Parathyroid adenoma (tissue), 2 donors: ENCODE measurements around the gene KCTD17.

Experiments used
- H2AFZ ChIP-seq: fragments of 300-600 bp; sonication (generic); one replicate; pipeline ENCODE4 v1.7.0; 2017; ENCODE audit warnings: antibody characterized with exemption, mild to moderate bottlenecking
- H3K27ac ChIP-seq: fragments of 300-600 bp; sonication (generic); one replicate; pipeline ENCODE4 v1.7.0; 2017
- H3K27me3 ChIP-seq: fragments of 300-600 bp; sonication (generic); one replicate; pipeline ENCODE4 v1.7.0; 2017; ENCODE audit warnings: low read length; ENCODE audit not compliant: control insufficient read depth, insufficient read depth
- H3K36me3 ChIP-seq: fragments of 300-600 bp; sonication (generic); one replicate; pipeline ENCODE4 v1.7.0; 2017; ENCODE audit warnings: low read length; ENCODE audit not compliant: control insufficient read depth, insufficient read depth
- H3K4me1 ChIP-seq: fragments of 300-600 bp; sonication (generic); one replicate; pipeline ENCODE4 v1.7.0; 2017; ENCODE audit warnings: control low read depth
- H3K4me2 ChIP-seq: fragments of 300-600 bp; sonication (generic); one replicate; pipeline ENCODE4 v1.7.0; 2017; ENCODE audit warnings: low read length
- H3K4me3 ChIP-seq: fragments of 300-600 bp; sonication (generic); one replicate; pipeline ENCODE4 v1.7.0; 2017; ENCODE audit warnings: low read depth, low read length
- H3K79me2 ChIP-seq: fragments of 300-600 bp; sonication (generic); one replicate; pipeline ENCODE4 v1.7.0; 2017; ENCODE audit warnings: control low read depth
- H3K9ac ChIP-seq: fragments of 300-600 bp; sonication (generic); one replicate; pipeline ENCODE4 v1.7.0; 2017; ENCODE audit warnings: mild to moderate bottlenecking
- H3K9me3 ChIP-seq: fragments of 300-600 bp; sonication (generic); one replicate; pipeline ENCODE4 v1.7.0; 2017; ENCODE audit warnings: low read length; ENCODE audit not compliant: control insufficient read depth
- TF ChIP-seq, protein P1 (sequence below): fragments of 300-600 bp; sonication (generic); IDR thresholded peaks from one replicate; pipeline ENCODE4 v1.7.0; 2017; ENCODE audit warnings: antibody characterized with exemption, mild to moderate bottlenecking
- donor health status: primary hyperparathyroidism.

KCTD17 gene

DNA sequence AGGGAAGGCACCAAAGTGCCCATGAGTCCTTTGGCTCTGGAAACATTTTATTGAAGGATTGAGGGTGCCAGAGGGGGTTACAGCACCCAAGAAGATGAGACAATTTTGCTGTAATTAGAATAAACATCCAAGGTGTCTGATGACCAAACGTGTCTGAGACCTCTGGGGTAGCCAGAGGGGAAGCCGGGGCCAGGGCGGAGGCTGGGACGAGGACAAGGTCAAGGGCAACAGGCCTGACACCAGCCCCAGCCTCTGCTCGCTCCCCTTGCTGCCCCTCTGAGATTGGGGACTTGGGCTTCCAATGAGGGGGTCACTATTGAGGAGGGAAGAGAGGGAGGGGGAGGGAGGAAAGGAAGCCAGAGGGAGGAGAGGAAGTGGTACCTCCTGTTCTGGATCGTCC lies 32.4 kb downstream of the KCTD17 start:
- TF ChIP-seq, protein P1, sequence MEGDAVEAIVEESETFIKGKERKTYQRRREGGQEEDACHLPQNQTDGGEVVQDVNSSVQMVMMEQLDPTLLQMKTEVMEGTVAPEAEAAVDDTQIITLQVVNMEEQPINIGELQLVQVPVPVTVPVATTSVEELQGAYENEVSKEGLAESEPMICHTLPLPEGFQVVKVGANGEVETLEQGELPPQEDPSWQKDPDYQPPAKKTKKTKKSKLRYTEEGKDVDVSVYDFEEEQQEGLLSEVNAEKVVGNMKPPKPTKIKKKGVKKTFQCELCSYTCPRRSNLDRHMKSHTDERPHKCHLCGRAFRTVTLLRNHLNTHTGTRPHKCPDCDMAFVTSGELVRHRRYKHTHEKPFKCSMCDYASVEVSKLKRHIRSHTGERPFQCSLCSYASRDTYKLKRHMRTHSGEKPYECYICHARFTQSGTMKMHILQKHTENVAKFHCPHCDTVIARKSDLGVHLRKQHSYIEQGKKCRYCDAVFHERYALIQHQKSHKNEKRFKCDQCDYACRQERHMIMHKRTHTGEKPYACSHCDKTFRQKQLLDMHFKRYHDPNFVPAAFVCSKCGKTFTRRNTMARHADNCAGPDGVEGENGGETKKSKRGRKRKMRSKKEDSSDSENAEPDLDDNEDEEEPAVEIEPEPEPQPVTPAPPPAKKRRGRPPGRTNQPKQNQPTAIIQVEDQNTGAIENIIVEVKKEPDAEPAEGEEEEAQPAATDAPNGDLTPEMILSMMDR: no peak
- H3K9me3 ChIP-seq: no peaks in the 10 kb centered on the region
- no peak overlapping the region for H3K4me2 ChIP-seq
- H3K9ac ChIP-seq: no peak overlapping the region
- no peak overlapping the region for H2AFZ ChIP-seq
- H3K79me2 ChIP-seq: no peaks in the 10 kb centered on the region
- H3K4me1 ChIP-seq: no peaks in the 10 kb centered on the region
- no peak overlapping the region for H3K27ac ChIP-seq
- H3K36me3 ChIP-seq: no peaks in the 10 kb centered on the region
- H3K27me3 ChIP-seq: no peaks in the 10 kb centered on the region
- H3K4me3 ChIP-seq: no peak overlapping the region

DNA sequence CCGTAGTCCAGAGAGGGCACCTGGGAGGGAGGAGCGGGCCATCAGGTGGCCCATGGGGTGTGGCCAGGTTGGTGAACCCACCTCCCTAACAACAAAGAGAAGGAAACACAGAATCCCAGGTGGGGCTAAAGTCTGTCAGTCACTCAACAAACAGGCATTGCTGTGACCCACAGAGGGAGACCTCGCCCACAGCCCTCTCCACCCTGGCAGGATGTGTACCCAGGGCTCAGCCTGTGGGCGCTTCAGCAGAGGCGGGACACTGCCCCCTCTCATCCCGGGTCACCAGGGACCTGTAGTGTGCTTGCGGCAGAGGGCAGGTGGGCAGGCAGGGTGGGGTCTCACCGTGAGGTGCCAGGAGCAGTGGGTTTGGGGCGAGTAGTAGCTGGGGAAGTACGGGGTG lies 32.8 kb downstream of the KCTD17 start:
- H3K4me1 ChIP-seq: no peaks in the 10 kb centered on the region
- no peak overlapping the region for H3K27ac ChIP-seq
- no peak overlapping the region for H3K9ac ChIP-seq
- H3K4me3 ChIP-seq: no peak overlapping the region
- H3K79me2 ChIP-seq: no peaks in the 10 kb centered on the region
- H3K4me2 ChIP-seq: no peak overlapping the region
- H3K36me3 ChIP-seq: no peaks in the 10 kb centered on the region
- H3K27me3 ChIP-seq: no peaks in the 10 kb centered on the region
- no peak overlapping the region for H2AFZ ChIP-seq
- H3K9me3 ChIP-seq: no peaks in the 10 kb centered on the region
- TF ChIP-seq, protein P1: no peak

DNA sequence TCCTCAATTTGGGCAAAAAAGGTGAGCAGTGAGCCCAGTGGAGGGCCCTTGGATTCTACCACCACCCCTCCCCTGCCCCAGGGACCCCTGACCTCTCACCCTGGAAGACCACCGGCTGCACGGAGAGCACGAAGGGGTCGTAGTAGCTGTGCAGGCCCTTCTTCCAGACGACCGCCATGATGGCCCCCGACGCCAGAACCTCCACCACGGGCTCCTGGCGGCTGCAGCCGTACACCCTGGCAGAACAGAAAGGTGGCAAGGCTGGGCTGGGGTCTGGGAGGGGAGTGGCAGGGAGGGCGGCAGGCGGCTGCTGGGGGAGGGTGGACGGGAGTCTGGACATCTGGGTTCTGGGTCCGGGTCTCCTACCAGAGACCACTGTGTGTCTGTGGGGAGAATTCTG lies 34.6 kb downstream of the KCTD17 start:
- H3K79me2 ChIP-seq: no peaks in the 10 kb centered on the region
- H3K27ac ChIP-seq: no peak overlapping the region
- H3K4me2 ChIP-seq: no peak overlapping the region
- H3K9me3 ChIP-seq: no peaks in the 10 kb centered on the region
- no peaks in the 10 kb centered on the region for H3K4me1 ChIP-seq
- TF ChIP-seq, protein P1: no peak
- no peak overlapping the region for H2AFZ ChIP-seq
- H3K9ac ChIP-seq: no peak overlapping the region
- no peaks in the 10 kb centered on the region for H3K27me3 ChIP-seq
- H3K36me3 ChIP-seq: no peaks in the 10 kb centered on the region
- H3K4me3 ChIP-seq: no peak overlapping the region

DNA sequence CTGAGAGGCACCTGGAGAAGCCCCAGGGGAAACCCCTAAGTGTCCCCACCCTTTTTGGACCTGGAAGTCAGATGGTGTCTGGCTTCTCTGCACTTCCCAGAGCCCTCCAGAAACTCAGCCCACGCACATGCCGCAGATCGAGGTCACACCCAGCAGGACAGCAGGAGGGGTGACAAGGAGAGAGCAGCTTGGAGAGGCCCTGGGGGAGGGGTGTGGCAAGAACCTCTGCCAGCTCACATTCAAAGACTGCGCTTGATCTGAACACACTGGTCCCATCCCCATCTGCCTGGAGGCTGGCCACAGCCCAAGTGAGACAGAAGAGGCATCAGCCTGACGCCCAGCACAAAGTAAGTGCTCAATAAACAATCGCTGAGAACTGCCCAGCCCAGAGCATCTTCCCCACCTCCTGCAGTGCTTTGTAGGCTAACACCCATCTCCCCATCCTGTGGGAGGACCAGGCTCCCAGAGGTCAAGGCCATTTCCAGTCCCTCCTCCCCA lies 36.6 kb downstream of the KCTD17 start:
- Histone ChIP-seq H3K4me2 (no peak overlapping the region), H2AFZ (no peak overlapping the region), H3K4me3 (no peak overlapping the region), H3K79me2 (no peaks in the 10 kb centered on the region), H3K4me1 (no peaks in the 10 kb centered on the region), H3K36me3 (no peaks in the 10 kb centered on the region), H3K27me3 (no peaks in the 10 kb centered on the region), H3K9ac (no peak overlapping the region), H3K9me3 (no peaks in the 10 kb centered on the region), H3K27ac (no peak overlapping the region)
- TF ChIP-seq, protein P1: no peak

DNA sequence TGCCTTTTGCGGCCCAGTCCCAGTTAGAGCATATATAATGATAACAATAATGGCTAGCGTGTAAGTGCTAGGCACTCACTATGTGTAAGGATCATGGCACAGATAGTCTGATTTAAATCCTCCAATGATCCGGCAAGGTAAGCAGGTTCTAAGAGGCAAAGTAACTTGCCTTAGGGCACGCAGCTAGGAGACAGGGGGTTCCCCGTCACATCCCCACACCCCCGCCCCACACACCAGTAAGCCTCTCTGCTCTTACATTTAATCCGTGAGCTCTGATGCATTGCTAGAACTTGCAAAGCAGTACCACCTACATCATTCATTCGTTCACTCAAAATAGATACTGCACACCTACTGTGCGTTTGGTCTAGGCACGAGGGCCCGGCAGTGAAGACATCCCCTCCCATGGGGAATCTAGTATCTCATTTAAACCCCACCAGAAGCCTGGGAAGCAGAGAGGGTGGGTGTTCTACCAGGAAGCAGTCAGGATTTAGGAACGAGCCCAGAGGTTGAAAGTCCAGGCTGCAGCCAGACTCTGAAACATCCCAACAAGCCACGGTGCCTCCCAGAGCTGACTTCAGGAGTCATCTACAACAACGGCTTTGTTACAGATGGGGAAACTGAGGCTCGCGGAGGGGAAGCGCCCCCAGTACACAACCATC lies 37.3 kb downstream of the KCTD17 start:
- no peaks in the 10 kb centered on the region for H3K79me2 ChIP-seq
- H2AFZ ChIP-seq: no peak overlapping the region
- H3K4me3 ChIP-seq: no peak overlapping the region
- TF ChIP-seq, protein P1: no peak
- H3K9me3 ChIP-seq: no peaks in the 10 kb centered on the region
- no peak overlapping the region for H3K4me2 ChIP-seq
- no peaks in the 10 kb centered on the region for H3K4me1 ChIP-seq
- H3K27ac ChIP-seq: no peak overlapping the region
- H3K36me3 ChIP-seq: no peaks in the 10 kb centered on the region
- H3K27me3 ChIP-seq: no peaks in the 10 kb centered on the region
- H3K9ac ChIP-seq: no peak overlapping the region
